Measurements from ENCODE around the gene KANSL1. TPM values are rescaled to one million over a fixed set of nuclear protein-coding genes. Genes with fewer than 3 reads are reported as not detected.

The KANSL1 gene
- total RNA-seq, 1 donor from 2014 or later = 99.8 TPM

DNA sequence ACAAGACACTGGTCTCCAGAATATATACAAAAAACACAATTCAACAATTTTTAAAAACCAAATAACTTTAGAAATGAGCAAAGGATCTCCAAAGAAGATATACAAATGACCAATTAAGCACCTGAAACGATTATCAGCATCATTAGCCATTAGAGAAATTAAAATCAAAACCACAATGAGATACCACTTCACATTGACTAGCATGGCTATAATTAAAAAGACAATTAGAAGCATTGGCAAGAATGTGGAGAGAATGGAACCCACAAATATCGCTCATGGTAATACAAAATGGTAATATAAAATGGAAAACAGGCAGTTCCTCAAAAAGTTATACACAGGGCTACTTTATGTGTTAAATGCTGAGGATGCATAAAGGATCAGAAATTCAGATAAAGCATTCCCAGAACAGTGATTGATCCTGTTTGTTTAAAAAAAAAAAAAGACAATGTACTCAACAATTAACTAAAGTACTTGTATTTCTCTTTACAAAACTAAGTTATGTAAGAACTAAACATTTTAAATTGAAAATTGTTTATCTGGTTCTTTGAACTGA is 52.5 kb downstream of the KANSL1 start:
- no peak overlapping the region for H3K4me3 Mint-ChIP-seq (ENCODE audit: unreplicated experiment)
- H3K36me3 Mint-ChIP-seq (ENCODE audit: low read depth, unreplicated experiment) = peaks cover 4% of the 10 kb centered on the region
- H3K4me2 ChIP-seq (ENCODE audit: low read length) = no peak overlapping the region
- FAIRE-seq (peak; percentile 45), DNase-seq (ENCODE audit: low read depth) (no peak)
- H3K9ac ChIP-seq (ENCODE audit: low read length) = no peak overlapping the region
- no peak overlapping the region for H2AFZ ChIP-seq (ENCODE audit: low read depth, low read length)
- H3K9me3 Mint-ChIP-seq (ENCODE audit: unreplicated experiment) = no peaks in the 10 kb centered on the region
- H3K27ac ChIP-seq (ENCODE audit: low read depth, low read length) = no peak overlapping the region
- no peaks in the 10 kb centered on the region for H3K9me3 ChIP-seq (ENCODE audit: insufficient read depth, low read depth, low read length)
- H3K27me3 Mint-ChIP-seq (ENCODE audit: low read depth, unreplicated experiment) = no peaks in the 10 kb centered on the region
- no peaks in the 10 kb centered on the region for H3K36me3 ChIP-seq (ENCODE audit: insufficient read depth, low read length)
- peaks cover 44% of the 10 kb centered on the region for H3K4me1 Mint-ChIP-seq (ENCODE audit: low read depth, unreplicated experiment)
- no peaks in the 10 kb centered on the region for H3K27me3 ChIP-seq (ENCODE audit: insufficient read depth, low read length)
- TF ChIP-seq EZH2 (IDR thresholded peaks at IDR 0.05; ENCODE audit: insufficient read depth, low read length) = no peak
- TF ChIP-seq, protein P1, sequence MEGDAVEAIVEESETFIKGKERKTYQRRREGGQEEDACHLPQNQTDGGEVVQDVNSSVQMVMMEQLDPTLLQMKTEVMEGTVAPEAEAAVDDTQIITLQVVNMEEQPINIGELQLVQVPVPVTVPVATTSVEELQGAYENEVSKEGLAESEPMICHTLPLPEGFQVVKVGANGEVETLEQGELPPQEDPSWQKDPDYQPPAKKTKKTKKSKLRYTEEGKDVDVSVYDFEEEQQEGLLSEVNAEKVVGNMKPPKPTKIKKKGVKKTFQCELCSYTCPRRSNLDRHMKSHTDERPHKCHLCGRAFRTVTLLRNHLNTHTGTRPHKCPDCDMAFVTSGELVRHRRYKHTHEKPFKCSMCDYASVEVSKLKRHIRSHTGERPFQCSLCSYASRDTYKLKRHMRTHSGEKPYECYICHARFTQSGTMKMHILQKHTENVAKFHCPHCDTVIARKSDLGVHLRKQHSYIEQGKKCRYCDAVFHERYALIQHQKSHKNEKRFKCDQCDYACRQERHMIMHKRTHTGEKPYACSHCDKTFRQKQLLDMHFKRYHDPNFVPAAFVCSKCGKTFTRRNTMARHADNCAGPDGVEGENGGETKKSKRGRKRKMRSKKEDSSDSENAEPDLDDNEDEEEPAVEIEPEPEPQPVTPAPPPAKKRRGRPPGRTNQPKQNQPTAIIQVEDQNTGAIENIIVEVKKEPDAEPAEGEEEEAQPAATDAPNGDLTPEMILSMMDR (IDR thresholded peaks at IDR 0.05; ENCODE audit: insufficient read depth, low read depth, low read length) = no peak
- peaks cover 97% of the 10 kb centered on the region for H3K79me2 ChIP-seq (ENCODE audit: insufficient read depth, low read length)
- peaks cover 96% of the 10 kb centered on the region for H4K20me1 ChIP-seq (ENCODE audit: insufficient read depth, low read length)
- no peak overlapping the region for H3K27ac Mint-ChIP-seq (ENCODE audit: unreplicated experiment)
- no peak overlapping the region for H3K4me3 ChIP-seq (ENCODE audit: insufficient read depth, low read depth, low read length)
- peaks cover 3% of the 10 kb centered on the region for H3K4me1 ChIP-seq (ENCODE audit: insufficient read depth, low read length)

DNA sequence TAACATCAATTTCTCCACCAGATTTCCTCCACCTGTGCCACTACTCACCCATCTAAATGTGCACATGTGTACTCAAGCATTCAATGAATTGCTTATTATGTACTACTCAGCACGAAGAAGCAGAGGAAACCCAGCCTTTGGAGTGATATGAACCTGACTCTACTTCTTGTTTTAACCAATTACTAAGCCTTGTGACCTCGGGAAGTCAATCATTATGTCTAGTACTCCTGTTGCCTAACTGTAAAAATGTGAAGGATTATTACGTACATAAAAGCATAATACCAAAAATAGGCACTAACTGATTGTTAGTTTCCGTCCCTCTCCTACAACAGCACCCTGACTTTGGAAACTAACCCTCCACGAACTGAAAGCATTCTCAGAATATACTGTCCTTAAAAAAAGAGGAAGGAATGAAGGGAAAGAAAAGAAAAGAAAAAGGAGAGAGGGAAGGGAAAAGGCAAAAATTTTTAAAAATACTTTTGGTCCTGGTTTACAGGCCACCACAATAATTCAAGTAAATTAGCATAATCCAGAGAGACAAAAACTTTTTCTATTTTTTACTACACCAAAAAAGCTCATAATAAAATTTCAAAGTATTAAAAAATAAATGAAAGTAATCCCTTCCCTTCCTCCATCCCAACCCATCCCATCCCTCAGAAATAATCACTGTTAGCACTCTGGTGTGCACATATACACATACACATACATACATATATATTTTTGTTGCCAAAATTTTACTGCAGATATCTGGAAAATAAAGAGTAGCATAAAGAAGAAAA is 53.6 kb downstream of the KANSL1 start:
- no peaks in the 10 kb centered on the region for H3K36me3 ChIP-seq (ENCODE audit: insufficient read depth, low read length)
- no peak overlapping the region for H3K4me3 ChIP-seq (ENCODE audit: insufficient read depth, low read depth, low read length)
- no peaks in the 10 kb centered on the region for H3K9me3 Mint-ChIP-seq (ENCODE audit: unreplicated experiment)
- H3K9ac ChIP-seq (ENCODE audit: low read length) = no peak overlapping the region
- no peak for TF ChIP-seq EZH2 (IDR thresholded peaks at IDR 0.05; ENCODE audit: insufficient read depth, low read length)
- TF ChIP-seq, protein P1 (IDR thresholded peaks at IDR 0.05; ENCODE audit: insufficient read depth, low read depth, low read length) = no peak
- H3K36me3 Mint-ChIP-seq (ENCODE audit: low read depth, unreplicated experiment) = peaks cover 4% of the 10 kb centered on the region
- H3K79me2 ChIP-seq (ENCODE audit: insufficient read depth, low read length) = peaks cover 97% of the 10 kb centered on the region
- no peaks in the 10 kb centered on the region for H3K27me3 Mint-ChIP-seq (ENCODE audit: low read depth, unreplicated experiment)
- peaks cover 43% of the 10 kb centered on the region for H3K4me1 Mint-ChIP-seq (ENCODE audit: low read depth, unreplicated experiment)
- H3K27ac ChIP-seq (ENCODE audit: low read depth, low read length) = no peak overlapping the region
- H3K4me3 Mint-ChIP-seq (ENCODE audit: unreplicated experiment) = no peak overlapping the region
- H2AFZ ChIP-seq (ENCODE audit: low read depth, low read length) = no peak overlapping the region
- no peak overlapping the region for H3K27ac Mint-ChIP-seq (ENCODE audit: unreplicated experiment)
- H3K4me2 ChIP-seq (ENCODE audit: low read length) = no peak overlapping the region
- no peaks in the 10 kb centered on the region for H3K9me3 ChIP-seq (ENCODE audit: insufficient read depth, low read depth, low read length)
- DNase-seq (ENCODE audit: low read depth) (no peak), FAIRE-seq (peak; percentile 59)
- peaks cover 3% of the 10 kb centered on the region for H3K4me1 ChIP-seq (ENCODE audit: insufficient read depth, low read length)
- peaks cover 96% of the 10 kb centered on the region for H4K20me1 ChIP-seq (ENCODE audit: insufficient read depth, low read length)
- H3K27me3 ChIP-seq (ENCODE audit: insufficient read depth, low read length) = no peaks in the 10 kb centered on the region

DNA sequence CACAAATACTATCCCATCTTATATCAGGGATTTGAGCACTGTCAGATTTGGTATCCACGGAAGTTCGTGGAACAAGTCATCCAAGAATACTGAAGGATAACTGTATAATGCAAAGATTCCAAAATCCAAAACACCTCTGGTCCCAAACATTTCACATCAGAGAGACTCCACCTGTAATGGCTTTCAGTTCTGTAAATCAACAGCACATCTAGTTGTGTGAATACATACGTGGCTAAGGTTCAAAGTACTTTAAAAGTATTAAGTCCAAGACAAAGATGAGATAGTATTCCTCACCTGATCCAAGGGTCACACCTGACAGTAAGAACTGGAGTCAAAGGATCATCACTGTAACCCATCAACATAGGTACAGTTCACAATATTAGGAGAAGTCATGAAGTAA is 54.8 kb downstream of the KANSL1 start:
- no peak overlapping the region for H3K27ac ChIP-seq (ENCODE audit: low read depth, low read length)
- no peak for TF ChIP-seq EZH2 (IDR thresholded peaks at IDR 0.05; ENCODE audit: insufficient read depth, low read length)
- TF ChIP-seq, protein P1 (IDR thresholded peaks at IDR 0.05; ENCODE audit: insufficient read depth, low read depth, low read length) = no peak
- Mint-ChIP-seq H3K27me3 (ENCODE audit: low read depth, unreplicated experiment) (no peaks in the 10 kb centered on the region), H3K4me3 (ENCODE audit: unreplicated experiment) (no peak overlapping the region), H3K27ac (ENCODE audit: unreplicated experiment) (no peak overlapping the region), H3K9me3 (ENCODE audit: unreplicated experiment) (no peaks in the 10 kb centered on the region), H3K36me3 (ENCODE audit: low read depth, unreplicated experiment) (peaks cover 4% of the 10 kb centered on the region), H3K4me1 (ENCODE audit: low read depth, unreplicated experiment) (peaks cover 38% of the 10 kb centered on the region)
- FAIRE-seq (peak; percentile 66), DNase-seq (ENCODE audit: low read depth) (no peak)
- no peak overlapping the region for H3K9ac ChIP-seq (ENCODE audit: low read length)
- H3K4me3 ChIP-seq (ENCODE audit: insufficient read depth, low read depth, low read length) = no peak overlapping the region
- peaks cover 99% of the 10 kb centered on the region for H3K79me2 ChIP-seq (ENCODE audit: insufficient read depth, low read length)
- peaks cover 3% of the 10 kb centered on the region for H3K4me1 ChIP-seq (ENCODE audit: insufficient read depth, low read length)
- H4K20me1 ChIP-seq (ENCODE audit: insufficient read depth, low read length) = peaks cover 96% of the 10 kb centered on the region
- no peaks in the 10 kb centered on the region for H3K27me3 ChIP-seq (ENCODE audit: insufficient read depth, low read length)
- H3K36me3 ChIP-seq (ENCODE audit: insufficient read depth, low read length) = no peaks in the 10 kb centered on the region
- no peak overlapping the region for H3K4me2 ChIP-seq (ENCODE audit: low read length)
- H3K9me3 ChIP-seq (ENCODE audit: insufficient read depth, low read depth, low read length) = no peaks in the 10 kb centered on the region
- no peak overlapping the region for H2AFZ ChIP-seq (ENCODE audit: low read depth, low read length)
